GM18520 (cell line): ENCODE data around the gene RGS11.
"Not testable (repeated sequence)": the region's sequence is repeated elsewhere in the genome, so short reads cannot be mapped to it uniquely, and the experiment has no call there.

Source experiments
- ATAC-seq: cut with Tn5 transposase; IDR thresholded peaks from one replicate; pipeline ENCODE4 v1.9.1; 2021; ENCODE audit not compliant: unreplicated experiment

RGS11 gene

DNA sequence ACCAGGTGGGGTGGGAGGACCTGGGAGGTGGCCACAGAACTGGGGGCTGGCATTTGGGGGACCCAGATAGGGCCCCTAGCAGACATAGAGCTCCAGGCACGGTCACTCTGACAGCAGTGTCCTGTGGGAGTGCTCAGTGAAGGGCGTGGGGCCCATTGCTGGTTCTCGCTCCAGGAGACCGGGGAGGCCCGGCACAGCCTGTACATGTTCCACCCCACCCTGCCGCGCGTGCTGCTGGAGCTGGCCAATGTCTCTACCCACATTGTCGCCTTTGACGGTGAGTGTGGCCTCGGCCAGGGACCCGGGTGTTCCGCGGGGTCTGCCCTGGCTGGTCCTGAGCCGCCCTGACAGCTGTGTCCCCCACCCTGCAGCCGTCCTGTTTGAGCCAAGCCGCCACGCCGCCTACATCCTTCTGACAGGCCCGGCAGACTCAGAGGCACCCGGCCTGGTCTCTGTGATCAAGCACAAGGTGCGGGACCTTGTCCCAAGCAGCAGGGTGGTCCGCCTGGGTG is 11.2 kb downstream of the RGS11 start:
- ATAC-seq = no peak

GRCh38 chr16:263944-264343 is 11.8 kb downstream of the RGS11 start:
- no peak for ATAC-seq

DNA sequence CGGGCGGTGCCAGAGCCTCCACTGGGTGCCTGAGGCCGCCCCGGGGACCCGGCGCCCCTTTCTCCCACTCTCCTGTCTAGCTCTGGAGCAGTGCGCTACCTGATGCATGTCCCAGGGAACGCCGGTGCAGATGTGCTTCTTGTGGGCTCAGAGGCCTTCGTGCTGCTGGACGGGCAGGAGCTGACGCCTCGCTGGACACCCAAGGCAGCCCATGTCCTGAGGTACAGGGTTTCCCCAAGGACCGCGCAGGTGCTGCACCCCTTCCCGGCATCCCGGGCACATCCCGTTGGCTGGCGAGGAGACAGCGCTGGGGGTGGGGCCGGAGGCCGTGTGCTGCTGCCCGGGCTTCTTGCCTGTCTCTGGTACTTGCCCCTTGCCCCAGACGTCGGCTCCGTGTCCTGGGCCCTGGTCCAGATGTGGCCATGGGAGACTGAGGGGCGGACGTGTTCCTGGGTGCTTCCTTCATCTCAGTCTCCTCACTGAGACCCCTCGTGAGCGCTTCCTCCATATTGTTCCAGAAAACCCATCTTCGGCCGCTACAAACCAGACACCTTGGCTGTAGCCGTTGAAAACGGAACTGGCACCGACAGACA is 12.5 kb downstream of the RGS11 start:
- no peak for ATAC-seq

GRCh38 chr16:262121-262745 is 13.5 kb downstream of the RGS11 start:
- no peak for ATAC-seq

DNA sequence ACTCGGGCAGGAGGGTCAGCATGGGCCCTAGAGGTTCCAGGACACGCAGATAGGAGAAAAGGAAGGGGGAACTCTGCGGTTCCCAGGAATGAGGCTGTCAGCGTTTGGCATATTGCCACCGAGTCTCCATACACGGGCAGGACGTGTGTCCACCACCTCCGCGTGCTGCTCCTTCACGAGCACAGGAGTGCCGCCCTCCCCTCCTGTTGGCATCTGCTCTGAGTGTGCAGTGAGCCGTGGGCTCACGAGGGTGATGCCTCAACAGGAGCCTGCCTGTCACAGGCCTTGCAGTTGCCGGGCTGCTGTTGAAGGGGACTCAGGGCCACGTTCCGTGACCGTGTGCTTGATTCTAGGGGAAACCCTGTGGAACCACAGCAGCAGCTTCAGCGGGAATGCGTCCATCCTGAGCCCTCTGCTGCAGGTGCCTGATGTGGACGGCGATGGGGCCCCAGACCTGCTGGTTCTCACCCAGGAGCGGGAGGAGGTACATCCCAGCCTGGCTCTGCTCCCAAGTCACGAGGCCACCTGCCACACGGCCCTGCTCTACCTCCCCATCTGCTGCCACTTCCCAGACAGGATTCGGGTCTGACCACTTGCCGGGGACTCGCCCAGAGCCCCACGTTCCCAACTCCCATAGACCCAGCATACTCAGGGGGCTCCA is 14.6 kb downstream of the RGS11 start:
- no peak for ATAC-seq

- ATAC-seq = no peak
These were observed 15.4 kb downstream of the RGS11 start for GRCh38 chr16:260326-260725.

DNA sequence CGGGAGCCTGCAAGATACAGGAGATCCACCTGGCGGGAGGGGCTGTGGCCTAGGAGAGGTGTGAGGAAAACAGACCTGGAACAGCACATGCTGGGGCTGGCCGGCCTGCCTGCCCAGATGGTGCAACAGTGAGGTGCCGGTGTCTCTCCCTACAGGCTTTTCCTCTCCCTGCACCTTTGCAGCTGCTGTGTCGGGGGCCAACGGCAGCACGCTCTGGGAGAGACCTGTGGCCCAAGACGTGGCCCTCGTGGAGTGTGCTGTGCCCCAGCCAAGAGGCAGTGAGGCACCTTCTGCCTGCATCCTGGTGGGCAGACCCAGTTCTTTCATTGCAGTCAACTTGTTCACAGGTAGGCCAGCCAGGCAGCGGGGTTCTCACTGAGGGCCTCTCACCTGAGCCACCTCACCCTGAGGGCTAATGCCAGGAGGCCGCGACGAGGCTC is 15.9 kb downstream of the RGS11 start:
- ATAC-seq = no peak

DNA sequence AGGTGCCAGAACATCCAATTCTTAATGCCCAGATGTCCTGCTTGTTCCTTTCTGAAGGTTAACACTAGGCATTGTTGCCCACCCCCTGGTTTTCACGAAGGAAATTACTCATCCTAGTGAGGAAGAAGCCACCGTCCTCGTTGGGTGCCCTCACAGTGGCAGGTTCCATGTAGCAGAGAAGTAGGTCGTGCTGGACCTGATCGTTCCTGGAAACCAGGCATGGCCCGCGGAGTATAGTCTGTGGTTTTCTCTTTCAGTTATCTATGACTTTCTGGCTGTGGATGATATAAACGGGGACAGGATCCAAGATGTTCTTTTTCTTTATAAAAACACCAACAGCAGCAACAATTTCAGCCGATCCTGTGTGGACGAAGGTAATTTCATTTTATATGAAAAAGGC is 16.5 kb downstream of the RGS11 start:
- no peak for ATAC-seq

- ATAC-seq = not testable (repeated sequence)
These were observed 17.7 kb downstream of the RGS11 start for GRCh38 chr16:258091-258490.

GRCh38 chr16:255183-255582 is 20.6 kb downstream of the RGS11 start:
- no peak for ATAC-seq

- no peak for ATAC-seq
These were observed 21.3 kb downstream of the RGS11 start for GRCh38 chr16:254461-254860.

DNA sequence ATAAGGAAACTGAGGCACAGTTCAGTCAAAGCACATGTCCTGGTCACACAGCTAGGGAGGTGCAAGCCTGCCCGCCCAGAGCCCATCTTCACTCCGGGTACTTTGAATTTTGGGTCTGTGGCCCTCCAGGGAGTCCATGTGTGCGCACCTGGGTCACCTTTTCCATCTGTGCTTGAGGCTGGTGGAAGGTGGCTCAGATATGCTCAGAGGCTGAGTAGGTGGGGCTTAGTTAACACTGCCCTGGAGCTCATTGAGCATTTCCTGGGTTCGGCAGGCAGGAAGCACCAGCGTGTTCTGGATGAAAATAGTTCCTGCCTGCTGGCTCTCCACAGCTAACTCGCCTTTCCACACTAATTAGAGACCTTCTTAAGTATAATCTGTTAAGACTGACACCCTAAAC is 21.9 kb downstream of the RGS11 start:
- ATAC-seq = no peak

DNA sequence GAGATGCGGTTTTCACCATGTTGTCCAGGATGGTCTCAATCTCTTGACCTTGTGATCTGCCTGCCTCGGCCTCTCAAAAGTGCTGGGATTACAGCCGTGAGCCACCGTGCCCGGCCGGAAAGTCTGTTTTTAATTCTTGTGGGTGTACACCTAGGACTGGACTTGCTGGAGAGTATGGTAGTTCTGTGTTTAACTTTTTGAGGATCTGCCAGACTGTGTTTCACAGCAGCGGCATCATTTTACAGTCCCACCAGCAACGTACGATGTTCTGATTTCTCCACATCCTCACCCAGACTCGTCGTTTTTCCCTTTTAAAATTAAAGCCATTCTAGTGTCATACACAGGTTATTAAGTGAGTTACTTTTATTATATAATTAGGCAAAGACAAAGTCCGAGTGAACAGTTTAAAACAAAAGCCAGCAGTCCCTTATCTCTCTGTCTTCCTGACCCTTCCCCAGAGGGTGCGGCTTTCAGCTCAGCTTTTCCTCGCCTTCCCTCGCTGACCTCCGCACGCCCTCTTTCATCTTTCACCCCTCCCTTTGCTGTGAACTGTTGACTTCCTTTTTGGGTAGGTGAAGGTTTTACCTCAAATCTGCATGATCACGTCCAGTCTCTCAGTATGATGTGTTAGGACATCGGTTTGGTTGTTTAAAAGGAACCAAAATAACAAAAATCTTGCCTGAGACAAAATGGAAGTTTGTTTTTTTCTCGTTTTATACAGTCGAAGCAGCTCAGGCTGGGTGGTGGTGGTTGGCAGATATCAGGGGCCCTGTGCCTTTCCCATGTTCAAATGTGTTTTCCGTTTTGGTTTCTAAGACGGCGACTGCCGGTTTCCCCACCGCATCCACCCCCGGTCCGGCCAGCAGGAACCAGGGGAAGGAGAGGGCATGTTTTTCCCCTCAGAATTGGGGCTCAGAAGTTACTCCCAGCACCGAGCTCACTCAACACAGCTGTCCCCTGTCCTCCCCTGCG is 23.1 kb downstream of the RGS11 start:
- no peak for ATAC-seq

GRCh38 chr16:249431-249830 is 26.3 kb downstream of the RGS11 start:
- no peak for ATAC-seq

DNA sequence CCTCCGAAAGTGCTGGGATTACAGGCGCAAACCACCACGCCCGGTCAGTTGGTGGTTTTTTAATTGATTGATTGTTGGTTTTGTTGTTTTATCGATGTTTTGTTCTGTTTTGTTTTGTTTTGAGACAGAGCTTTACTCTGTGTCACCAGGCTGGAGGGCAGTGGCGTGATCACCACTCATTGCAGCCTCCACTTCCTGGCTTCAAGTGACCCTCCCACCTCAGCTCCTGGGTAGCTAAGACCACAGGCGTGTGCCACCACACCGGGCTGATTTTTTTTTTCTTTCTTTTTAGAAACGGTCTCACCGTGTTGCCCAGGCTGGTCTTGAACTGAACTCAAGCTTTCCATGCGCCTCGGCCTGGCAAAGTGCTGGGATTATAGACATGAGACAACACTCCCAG is 28.7 kb downstream of the RGS11 start:
- ATAC-seq = no peak

- no peak for ATAC-seq
These were observed 30.6 kb downstream of the RGS11 start for GRCh38 chr16:245105-245504.

- ATAC-seq = no peak
These were observed 32.4 kb downstream of the RGS11 start for GRCh38 chr16:243348-243747.

DNA sequence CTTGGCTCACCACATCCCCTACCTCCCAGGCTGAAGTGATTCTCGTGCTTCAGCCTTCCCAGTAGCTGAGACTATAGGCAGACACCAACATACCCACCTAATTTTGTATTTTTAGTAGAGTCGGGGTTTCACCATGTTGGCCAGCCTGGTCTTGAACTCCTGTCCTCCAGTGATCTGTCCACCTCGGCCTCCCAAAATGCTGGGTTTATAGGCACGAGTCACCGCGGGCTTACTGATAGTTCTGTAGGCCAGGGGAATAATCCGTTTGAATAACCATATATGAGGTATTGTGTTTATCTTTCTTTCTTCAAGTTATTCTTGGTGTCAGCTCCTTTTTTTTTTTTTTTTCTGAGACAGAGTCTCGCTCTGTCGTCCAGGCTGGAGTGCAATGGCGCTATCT is 33.5 kb downstream of the RGS11 start:
- no peak for ATAC-seq

DNA sequence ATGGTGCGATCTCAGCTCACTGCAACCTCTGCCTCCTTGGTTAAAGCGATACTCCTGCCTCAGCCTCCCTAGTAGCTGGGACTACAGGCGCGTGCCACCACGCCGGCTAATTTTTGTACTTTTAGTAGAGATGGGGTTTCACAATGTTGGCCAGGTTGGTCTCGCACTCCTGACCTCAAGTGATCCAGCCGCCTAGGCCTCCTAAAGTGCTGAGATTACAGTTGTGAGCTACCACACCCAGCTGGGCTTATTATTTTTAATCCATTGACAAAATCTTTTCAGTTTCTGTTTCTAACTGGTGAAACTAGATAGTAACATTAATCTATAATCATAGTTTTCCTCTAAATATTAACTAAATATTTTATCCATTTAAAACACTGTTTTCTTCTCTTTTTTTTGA is 35.2 kb downstream of the RGS11 start:
- no peak for ATAC-seq

GRCh38 chr16:239948-240277 is 35.8 kb downstream of the RGS11 start:
- no peak for ATAC-seq
